Hepatocyte (in vitro differentiated cells): ENCODE data around the gene ADAMTSL5.

Source experiments
- EZH2phosphoT487 ChIP-seq: fragments of 200-600 bp; sonication (generic); IDR thresholded peaks from one replicate; pipeline ENCODE4 v1.6.1; 2018; ENCODE audit warnings: antibody characterized with exemption, mild to moderate bottlenecking, low read depth, moderate library complexity; ENCODE audit not compliant: unreplicated experiment, severe bottlenecking
- TF ChIP-seq, protein P1 (sequence below): fragments of 200-600 bp; sonication (generic); IDR thresholded peaks from 2 replicates; pipeline ENCODE4 v1.5.1; 2016; ENCODE audit warnings: antibody characterized with exemption, mild to moderate bottlenecking; ENCODE audit not compliant: poor library complexity

DNA sequence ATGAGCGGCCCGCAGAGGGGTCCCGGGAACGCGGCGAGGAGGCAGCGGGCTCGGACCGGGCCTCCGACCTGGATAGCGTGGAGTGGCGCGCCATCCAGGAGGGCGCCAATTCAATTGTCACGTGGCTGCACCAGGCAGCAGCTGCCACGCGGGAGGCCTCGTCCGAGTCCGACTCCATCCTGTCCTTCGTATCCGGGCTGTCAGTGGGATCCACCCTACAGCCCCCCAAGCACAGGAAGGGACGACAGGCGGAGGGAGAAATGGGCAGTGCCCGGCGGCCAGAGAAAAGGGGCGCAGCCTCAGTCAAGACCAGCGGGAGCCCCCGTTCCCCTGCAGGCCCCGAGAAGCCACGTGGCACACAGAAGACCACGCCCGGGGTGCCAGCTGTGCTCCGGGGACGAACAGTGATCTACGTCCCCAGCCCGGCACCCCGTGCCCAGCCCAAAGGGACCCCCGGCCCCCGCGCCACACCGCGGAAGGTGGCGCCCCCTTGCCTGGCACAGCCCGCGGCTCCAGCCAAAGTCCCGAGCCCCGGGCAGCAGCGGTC, 44.5 kb downstream of the ADAMTSL5 start:
- peak; percentile 49 for TF ChIP-seq EZH2phosphoT487
- TF ChIP-seq, protein P1, sequence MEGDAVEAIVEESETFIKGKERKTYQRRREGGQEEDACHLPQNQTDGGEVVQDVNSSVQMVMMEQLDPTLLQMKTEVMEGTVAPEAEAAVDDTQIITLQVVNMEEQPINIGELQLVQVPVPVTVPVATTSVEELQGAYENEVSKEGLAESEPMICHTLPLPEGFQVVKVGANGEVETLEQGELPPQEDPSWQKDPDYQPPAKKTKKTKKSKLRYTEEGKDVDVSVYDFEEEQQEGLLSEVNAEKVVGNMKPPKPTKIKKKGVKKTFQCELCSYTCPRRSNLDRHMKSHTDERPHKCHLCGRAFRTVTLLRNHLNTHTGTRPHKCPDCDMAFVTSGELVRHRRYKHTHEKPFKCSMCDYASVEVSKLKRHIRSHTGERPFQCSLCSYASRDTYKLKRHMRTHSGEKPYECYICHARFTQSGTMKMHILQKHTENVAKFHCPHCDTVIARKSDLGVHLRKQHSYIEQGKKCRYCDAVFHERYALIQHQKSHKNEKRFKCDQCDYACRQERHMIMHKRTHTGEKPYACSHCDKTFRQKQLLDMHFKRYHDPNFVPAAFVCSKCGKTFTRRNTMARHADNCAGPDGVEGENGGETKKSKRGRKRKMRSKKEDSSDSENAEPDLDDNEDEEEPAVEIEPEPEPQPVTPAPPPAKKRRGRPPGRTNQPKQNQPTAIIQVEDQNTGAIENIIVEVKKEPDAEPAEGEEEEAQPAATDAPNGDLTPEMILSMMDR, result no peak
